ENCODE results near the gene XAF1. TPM values are rescaled to one million over a fixed set of nuclear protein-coding genes. Genes with fewer than 3 reads are reported as not detected.
"Not testable (repeated sequence)": the region's sequence is repeated elsewhere in the genome, so short reads cannot be mapped to it uniquely, and the experiment has no call there.

The XAF1 gene
- total and polyA plus RNA-seq, 5 donors, result 22.5 to 43.9 (median 31.1) TPM

GRCh38 chr17:6713918-6714271 is 42.0 kb upstream of the XAF1 start:
- H3K9me3 ChIP-seq (ENCODE audit: control insufficient read depth, low read length), result peaks cover 2% of the 10 kb centered on the region
- H3K27ac ChIP-seq (ENCODE audit: low read length), result no peak overlapping the region
- 7% methylated on average over 29 of the region's 29 CpGs for WGBS
- ATAC-seq (peak; percentile 36 to 47), DNase-seq (no peak)
- H3K4me3 ChIP-seq (ENCODE audit: low read length), result no peak overlapping the region
- H3K27me3 ChIP-seq (ENCODE audit: control insufficient read depth, insufficient read depth), result no peaks in the 10 kb centered on the region
- intact Hi-C loops (cut with DNase I), result no loop called here
- H3K4me1 ChIP-seq (ENCODE audit: control insufficient read depth, insufficient read depth, low read length), result no peaks in the 10 kb centered on the region

GRCh38 chr17:6714315-6714874 is 41.5 kb upstream of the XAF1 start:
- intact Hi-C loops (cut with DNase I), result no loop called here
- no peak for ATAC-seq

GRCh38 chr17:6716736-6717135 is 39.1 kb upstream of the XAF1 start:
- no peak overlapping the region for H3K27ac ChIP-seq (ENCODE audit: low read length)
- 93% methylated on average over 2 of the region's 2 CpGs for WGBS
- H3K4me1 ChIP-seq (ENCODE audit: control insufficient read depth, insufficient read depth, low read length), result no peaks in the 10 kb centered on the region
- no peak overlapping the region for H3K4me3 ChIP-seq (ENCODE audit: low read length)
- ATAC-seq (no peak), DNase-seq (no peak)
- H3K27me3 ChIP-seq (ENCODE audit: control insufficient read depth, insufficient read depth), result no peaks in the 10 kb centered on the region
- H3K9me3 ChIP-seq (ENCODE audit: control insufficient read depth, low read length), result peaks cover 2% of the 10 kb centered on the region
- intact Hi-C loops (cut with DNase I), result no loop called here

More at GRCh38 chr17:6714315-6714874, 41.5 kb upstream of the XAF1 start:
- H3K4me3 ChIP-seq (ENCODE audit: low read length), result no peak overlapping the region
- H3K4me1 ChIP-seq (ENCODE audit: control insufficient read depth, insufficient read depth, low read length), result no peaks in the 10 kb centered on the region
- no peaks in the 10 kb centered on the region for H3K27me3 ChIP-seq (ENCODE audit: control insufficient read depth, insufficient read depth)
- peaks cover 2% of the 10 kb centered on the region for H3K9me3 ChIP-seq (ENCODE audit: control insufficient read depth, low read length)
- no peak for DNase-seq
- 73% methylated on average over 7 of the region's 7 CpGs for whole genome bisulfite sequencing
- no peak overlapping the region for H3K27ac ChIP-seq (ENCODE audit: low read length)

- DNase-seq (no peak), ATAC-seq (no peak)
- H3K9me3 ChIP-seq (ENCODE audit: control insufficient read depth, low read length), result no peaks in the 10 kb centered on the region
- no peak overlapping the region for H3K27ac ChIP-seq (ENCODE audit: low read length)
- no peak overlapping the region for H3K4me3 ChIP-seq (ENCODE audit: low read length)
- intact Hi-C loops (cut with DNase I), result no loop called here
- no peaks in the 10 kb centered on the region for H3K27me3 ChIP-seq (ENCODE audit: control insufficient read depth, insufficient read depth)
- H3K4me1 ChIP-seq (ENCODE audit: control insufficient read depth, insufficient read depth, low read length), result no peaks in the 10 kb centered on the region
- WGBS, result 75% methylated on average over 5 of the region's 5 CpGs
These were observed 34.1 kb upstream of the XAF1 start for GRCh38 chr17:6721744-6722143.

GRCh38 chr17:6724009-6724408 is 31.8 kb upstream of the XAF1 start:
- Histone ChIP-seq H3K9me3 (ENCODE audit: control insufficient read depth, low read length) (no peaks in the 10 kb centered on the region), H3K27ac (ENCODE audit: low read length) (no peak overlapping the region), H3K4me1 (ENCODE audit: control insufficient read depth, insufficient read depth, low read length) (no peaks in the 10 kb centered on the region), H3K4me3 (ENCODE audit: low read length) (no peak overlapping the region), H3K27me3 (ENCODE audit: control insufficient read depth, insufficient read depth) (no peaks in the 10 kb centered on the region)
- WGBS, result 85% methylated on average over 5 of the region's 5 CpGs
- no peak for DNase-seq
- no peak for ATAC-seq
- intact Hi-C loops (cut with DNase I), result no loop called here

- ATAC-seq (no peak), DNase-seq (no peak)
- H3K4me3 ChIP-seq (ENCODE audit: low read length), result no peak overlapping the region
- H3K27me3 ChIP-seq (ENCODE audit: control insufficient read depth, insufficient read depth), result no peaks in the 10 kb centered on the region
- no peaks in the 10 kb centered on the region for H3K9me3 ChIP-seq (ENCODE audit: control insufficient read depth, low read length)
- H3K4me1 ChIP-seq (ENCODE audit: control insufficient read depth, insufficient read depth, low read length), result no peaks in the 10 kb centered on the region
- WGBS, result 67% methylated on average over 4 of the region's 4 CpGs
- intact Hi-C loops (cut with DNase I), result no loop called here
- H3K27ac ChIP-seq (ENCODE audit: low read length), result no peak overlapping the region
These were observed 26.3 kb upstream of the XAF1 start for GRCh38 chr17:6729531-6729930.

- H3K27me3 ChIP-seq (ENCODE audit: control insufficient read depth, insufficient read depth); intact Hi-C loops (cut with DNase I); H3K4me3 ChIP-seq (ENCODE audit: low read length); ATAC-seq; H3K4me1 ChIP-seq (ENCODE audit: control insufficient read depth, insufficient read depth, low read length); H3K9me3 ChIP-seq (ENCODE audit: control insufficient read depth, low read length); DNase-seq; H3K27ac ChIP-seq (ENCODE audit: low read length): not testable (repeated sequence)
- 96% methylated on average over 6 of the region's 6 CpGs for WGBS
These were observed 9.2 kb upstream of the XAF1 start for GRCh38 chr17:6746665-6747064.

GRCh38 chr17:6748617-6749016 is 7.2 kb upstream of the XAF1 start:
- ATAC-seq, result no peak
- intact Hi-C loops (cut with DNase I), result no loop called here

GRCh38 chr17:6749519-6749918 is 6.3 kb upstream of the XAF1 start:
- Histone ChIP-seq H3K9me3 (ENCODE audit: control insufficient read depth, low read length) (no peaks in the 10 kb centered on the region), H3K27ac (ENCODE audit: low read length) (no peak overlapping the region)
- DNase-seq, result no peak

More at GRCh38 chr17:6748617-6749016, 7.2 kb upstream of the XAF1 start:
- no peaks in the 10 kb centered on the region for H3K27me3 ChIP-seq (ENCODE audit: control insufficient read depth, insufficient read depth)
- no peak overlapping the region for H3K4me3 ChIP-seq (ENCODE audit: low read length)
- H3K27ac ChIP-seq (ENCODE audit: low read length), result no peak overlapping the region
- H3K4me1 ChIP-seq (ENCODE audit: control insufficient read depth, insufficient read depth, low read length), result peaks cover 6% of the 10 kb centered on the region
- no peak for DNase-seq
- no peaks in the 10 kb centered on the region for H3K9me3 ChIP-seq (ENCODE audit: control insufficient read depth, low read length)

GRCh38 chr17:6752068-6752909 is 3.6 kb upstream of the XAF1 start:
- no peak overlapping the region for H3K4me3 ChIP-seq (ENCODE audit: low read length)
- H3K4me1 ChIP-seq (ENCODE audit: control insufficient read depth, insufficient read depth, low read length), result peaks cover 12% of the 10 kb centered on the region
- WGBS, result 31% methylated on average over 7 of the region's 7 CpGs
- ATAC-seq (peak; percentile 74 to 79), DNase-seq (peak; percentile 66 to 75 (median 67))
- H3K9me3 ChIP-seq (ENCODE audit: control insufficient read depth, low read length), result no peaks in the 10 kb centered on the region
- H3K27me3 ChIP-seq (ENCODE audit: control insufficient read depth, insufficient read depth), result no peaks in the 10 kb centered on the region
- H3K27ac ChIP-seq (ENCODE audit: low read length), result peak overlapping the region; percentile 97
- intact Hi-C loops (cut with DNase I), result no loop called here

More at GRCh38 chr17:6749519-6749918, 6.3 kb upstream of the XAF1 start:
- no peak for ATAC-seq
- no peaks in the 10 kb centered on the region for H3K27me3 ChIP-seq (ENCODE audit: control insufficient read depth, insufficient read depth)
- no peak overlapping the region for H3K4me3 ChIP-seq (ENCODE audit: low read length)
- 82% methylated on average over 6 of the region's 6 CpGs for WGBS
- H3K4me1 ChIP-seq (ENCODE audit: control insufficient read depth, insufficient read depth, low read length), result peaks cover 8% of the 10 kb centered on the region
- intact Hi-C loops (cut with DNase I), result no loop called here

GRCh38 chr17:6753006-6753445 is 2.8 kb upstream of the XAF1 start:
- ATAC-seq, result peak; percentile 83 to 84

More at GRCh38 chr17:6753006-6753445, 2.8 kb upstream of the XAF1 start:
- peak overlapping the region; percentile 97 for H3K27ac ChIP-seq (ENCODE audit: low read length)
- no peaks in the 10 kb centered on the region for H3K9me3 ChIP-seq (ENCODE audit: control insufficient read depth, low read length)
- intact Hi-C loops (cut with DNase I), result no loop called here
- peaks cover 13% of the 10 kb centered on the region for H3K4me1 ChIP-seq (ENCODE audit: control insufficient read depth, insufficient read depth, low read length)
- WGBS, result 20% methylated on average over 9 of the region's 9 CpGs
- no peaks in the 10 kb centered on the region for H3K27me3 ChIP-seq (ENCODE audit: control insufficient read depth, insufficient read depth)
- H3K4me3 ChIP-seq (ENCODE audit: low read length), result no peak overlapping the region
- peak; percentile 71 to 85 (median 81) for DNase-seq
